NCI-H460 (cell line): ENCODE measurements around the gene TNIK. TPM values are rescaled to one million over a fixed set of nuclear protein-coding genes. Genes with fewer than 3 reads are reported as not detected.

Experiments used
- DNase-seq: peaks from one replicate; pipeline ENCODE4 v3.0.0-alpha.2; 2016; ENCODE audit warnings: low read depth; ENCODE audit errors: extremely low read depth
- total RNA-seq: library from RNA; depleted of rRNA; stranded (reverse); fragments of >200 nt; shearing (Covaris generic); gene quantifications from 2 replicates; pipeline ENCODE4 v1.2.3, GENCODE V29; 2014

TNIK gene
- total RNA-seq, 1 experiment from 2014 or later = 1.1 TPM

- no peak for DNase-seq
Observed at GRCh38 chr3:171157286-171157685, 302.9 kb downstream of the TNIK start.

GRCh38 chr3:171156401-171157010 is 303.7 kb downstream of the TNIK start:
- no peak for DNase-seq

- DNase-seq = no peak
Observed at GRCh38 chr3:171155122-171155700, 305.0 kb downstream of the TNIK start.

- no peak for DNase-seq
Observed at GRCh38 chr3:171150945-171151344, 309.3 kb downstream of the TNIK start.

GRCh38 chr3:171149526-171150116 is 310.6 kb downstream of the TNIK start:
- no peak for DNase-seq

GRCh38 chr3:171145798-171146197 is 314.4 kb downstream of the TNIK start:
- no peak for DNase-seq

GRCh38 chr3:171142985-171143384 is 317.2 kb downstream of the TNIK start:
- no peak for DNase-seq

GRCh38 chr3:171140246-171140645 is 320.0 kb downstream of the TNIK start:
- no peak for DNase-seq

- DNase-seq = no peak
Observed at GRCh38 chr3:171138027-171138426, 322.2 kb downstream of the TNIK start.

GRCh38 chr3:171135549-171135948 is 324.7 kb downstream of the TNIK start:
- DNase-seq = no peak

GRCh38 chr3:171133796-171134569 is 326.2 kb downstream of the TNIK start:
- no peak for DNase-seq

- DNase-seq = no peak
Observed at GRCh38 chr3:171133337-171133736, 326.9 kb downstream of the TNIK start.

- DNase-seq = no peak
Observed at GRCh38 chr3:171132873-171133272, 327.3 kb downstream of the TNIK start.

GRCh38 chr3:171129827-171130226 is 330.4 kb downstream of the TNIK start:
- DNase-seq = no peak

GRCh38 chr3:171127611-171128010 is 332.6 kb downstream of the TNIK start:
- DNase-seq = no peak

GRCh38 chr3:171126478-171127209 is 333.6 kb downstream of the TNIK start:
- DNase-seq = no peak

GRCh38 chr3:171125010-171125409 is 335.2 kb downstream of the TNIK start:
- DNase-seq = no peak

- no peak for DNase-seq
Observed at GRCh38 chr3:171123915-171124314, 336.3 kb downstream of the TNIK start.

- no peak for DNase-seq
Observed at GRCh38 chr3:171122861-171123260, 337.3 kb downstream of the TNIK start.

- DNase-seq = no peak
Observed at GRCh38 chr3:171122240-171122639, 338.0 kb downstream of the TNIK start.

- no peak for DNase-seq
Observed at GRCh38 chr3:171121801-171122200, 338.4 kb downstream of the TNIK start.
